ENCODE measurements around the gene PDZRN3.

DNA sequence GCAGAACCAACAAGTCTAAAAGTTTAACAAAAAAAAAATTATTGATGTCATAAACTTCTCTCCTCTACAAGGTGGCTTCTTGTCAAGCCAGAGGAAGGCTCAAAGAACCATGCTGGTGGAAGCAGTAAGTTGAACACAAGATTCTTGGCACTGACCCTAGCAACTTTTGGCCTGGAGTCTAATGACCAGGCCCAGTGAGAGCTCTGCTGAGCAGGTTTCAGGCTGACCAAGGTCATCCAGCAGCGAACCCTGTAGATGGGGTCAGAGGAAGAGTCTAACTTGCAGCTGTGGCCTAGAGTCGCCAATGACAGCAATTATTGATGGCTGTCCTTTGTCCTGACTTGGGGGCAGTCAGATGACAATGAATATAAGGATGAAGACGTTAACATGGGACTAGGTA is 43.1 kb upstream of the PDZRN3 start:
- TF ChIP-seq FOXM1 (IDR thresholded peaks at IDR 0.05; ENCODE audit: borderline replicate concordance) (no peak), FOXA1 (IDR thresholded peaks at IDR 0.05) (no peak), ELF4 (IDR thresholded peaks at IDR 0.05) (no peak), SP1 (IDR thresholded peaks at IDR 0.05) (no peak), PKNOX1 (IDR thresholded peaks at IDR 0.05) (no peak), TARDBP (IDR thresholded peaks at IDR 0.05) (no peak), BHLHE40 (IDR thresholded peaks at IDR 0.05; ENCODE audit: borderline replicate concordance) (no peak), SUZ12 (IDR thresholded peaks at IDR 0.05) (no peak), NFRKB (IDR thresholded peaks at IDR 0.05) (no peak), FOXK2 (IDR thresholded peaks at IDR 0.05) (no peak), L3MBTL2 (conservative IDR thresholded peaks at IDR 0.05) (no peak)
